HG03060 (cell line): ENCODE data around the gene PARP9.

Experiments used
- ATAC-seq: cut with Tn5 transposase; IDR thresholded peaks from one replicate; pipeline ENCODE4 v1.9.1; 2021; ENCODE audit warnings: low read depth, moderate number of reproducible peaks; ENCODE audit not compliant: unreplicated experiment

The PARP9 gene

GRCh38 chr3:122564155-122564912 lies at the start of gene PARP9, which contains the start of gene DTX3L:
Gene PARP9, minus strand, starts transcription at chr3:122564300. Its CDS starts 4,680 bp downstream, at chr3:122559620.
Gene DTX3L, plus strand, starts transcription at chr3:122564338. Its CDS starts 89 bp downstream, at chr3:122564427.
- ATAC-seq = no peak

GRCh38 chr3:122612696-122613095 lies 48.6 kb upstream of the PARP9 start:
- no peak for ATAC-seq

GRCh38 chr3:122609798-122610559 lies 45.9 kb upstream of the PARP9 start:
- ATAC-seq = peak; percentile 93

- ATAC-seq = no peak
Observed at GRCh38 chr3:122608916-122609315, 44.8 kb upstream of the PARP9 start.

- no peak for ATAC-seq
Observed at GRCh38 chr3:122606330-122606729, 42.2 kb upstream of the PARP9 start.

- ATAC-seq = no peak
Observed at GRCh38 chr3:122603056-122603455, 39.0 kb upstream of the PARP9 start.

- ATAC-seq = no peak
Observed at GRCh38 chr3:122602011-122602710, 38.1 kb upstream of the PARP9 start.

- ATAC-seq = no peak
Observed at GRCh38 chr3:122598556-122598955, 34.5 kb upstream of the PARP9 start.

GRCh38 chr3:122598151-122598550 lies 34.1 kb upstream of the PARP9 start:
- ATAC-seq = no peak

- no peak for ATAC-seq
Observed at GRCh38 chr3:122594025-122594424, 29.9 kb upstream of the PARP9 start.

GRCh38 chr3:122590610-122591009 lies 26.5 kb upstream of the PARP9 start:
- no peak for ATAC-seq

GRCh38 chr3:122589297-122589696 lies 25.2 kb upstream of the PARP9 start:
- ATAC-seq = no peak

- no peak for ATAC-seq
Observed at GRCh38 chr3:122587572-122587971, 23.5 kb upstream of the PARP9 start.

- ATAC-seq = no peak
Observed at GRCh38 chr3:122586773-122587485, 22.8 kb upstream of the PARP9 start.

GRCh38 chr3:122586098-122586497 lies 22.0 kb upstream of the PARP9 start:
- no peak for ATAC-seq

GRCh38 chr3:122582390-122582789 lies 18.3 kb upstream of the PARP9 start:
- ATAC-seq = no peak

- ATAC-seq = no peak
Observed at GRCh38 chr3:122581622-122582021, 17.5 kb upstream of the PARP9 start.

GRCh38 chr3:122580470-122580869 lies 16.4 kb upstream of the PARP9 start:
- no peak for ATAC-seq

- no peak for ATAC-seq
Observed at GRCh38 chr3:122578069-122578740, 14.1 kb upstream of the PARP9 start.
